ENCODE data around the gene HHATL. TPM values are rescaled to one million over a fixed set of nuclear protein-coding genes. Genes with fewer than 3 reads are reported as not detected.
A peak's percentile ranks its signal among the peaks of the same experiment; 100 is the strongest.

HHATL gene
- total and polyA plus RNA-seq, 9 donors, result 0.12 to 1.3 (median 0.52) TPM; not detected in 5

GRCh38 chr3:42678447-42678846 is 24.2 kb downstream of the HHATL start:
- H3K27ac ChIP-seq, result no peak overlapping the region
- H3K4me1 ChIP-seq (ENCODE audit: insufficient read depth), result no peaks in the 10 kb centered on the region
- 69 to 86% (median 77%) methylated on average over 2 of the region's 2 CpGs for WGBS, 3 donors
- DNase-seq, result no peak
- no peaks in the 10 kb centered on the region for H3K9me3 ChIP-seq
- H3K27me3 ChIP-seq, result no peaks in the 10 kb centered on the region
- H3K4me3 ChIP-seq, result no peak overlapping the region
- intact Hi-C loops (cut with DNase I), result no loop called here
- TF ChIP-seq EP300 (IDR thresholded peaks at IDR 0.05) (no peak), CTCF (IDR thresholded peaks at IDR 0.05) (no peak), POLR2A (IDR thresholded peaks at IDR 0.05) (no peak)
- H3K36me3 ChIP-seq, result no peaks in the 10 kb centered on the region

DNA sequence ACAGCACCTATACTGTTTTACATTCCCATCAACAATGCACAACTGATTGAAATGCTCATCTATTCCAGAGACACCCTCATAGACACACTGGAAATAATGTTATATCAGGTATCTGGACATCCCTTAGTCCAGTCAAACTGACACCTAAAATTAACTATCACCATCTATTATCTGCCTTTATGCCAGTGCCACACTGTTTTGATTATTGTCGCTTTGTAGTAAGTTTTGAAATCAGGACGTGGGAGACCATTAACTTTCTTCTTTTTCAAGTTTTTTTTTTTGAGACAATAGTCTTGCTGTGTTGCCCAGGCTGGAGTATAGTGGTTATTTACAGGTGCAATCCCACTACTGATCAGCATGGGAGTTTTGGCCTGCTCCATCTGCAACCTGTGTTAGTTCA is 26.7 kb downstream of the HHATL start:
- Histone ChIP-seq H3K4me1 (ENCODE audit: insufficient read depth) (no peaks in the 10 kb centered on the region), H3K4me3 (no peak overlapping the region), H3K9me3 (no peaks in the 10 kb centered on the region), H3K27ac (no peak overlapping the region), H3K36me3 (no peaks in the 10 kb centered on the region), H3K27me3 (no peaks in the 10 kb centered on the region)
- TF ChIP-seq CTCF (IDR thresholded peaks at IDR 0.05) (no peak), EP300 (IDR thresholded peaks at IDR 0.05) (no peak), POLR2A (IDR thresholded peaks at IDR 0.05) (no peak)
- DNase-seq, result no peak
- WGBS, 3 donors, result 76 to 90% (median 80%) methylated on average over 2 of the region's 2 CpGs
- intact Hi-C loops (cut with DNase I), result no loop called here

DNA sequence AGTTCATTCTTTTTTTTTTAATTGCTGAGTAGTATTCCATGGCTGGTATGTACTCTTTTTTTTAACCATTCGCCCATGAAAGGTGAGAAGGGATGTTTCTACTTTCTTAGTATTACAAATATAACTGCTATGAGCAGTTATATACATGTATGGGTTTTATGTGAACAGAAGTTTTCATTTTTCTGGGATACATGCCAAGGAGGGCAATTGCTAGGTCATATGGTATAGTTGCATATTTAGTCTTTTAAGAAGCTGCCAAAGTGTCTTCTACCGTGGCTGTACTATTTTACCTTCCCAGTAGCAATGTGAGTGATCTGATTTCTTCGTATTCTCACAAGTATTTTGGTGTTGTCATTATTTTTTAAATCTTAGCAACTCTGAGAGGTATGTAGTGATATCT is 28.5 kb downstream of the HHATL start:
- Histone ChIP-seq H3K27me3 (no peaks in the 10 kb centered on the region), H3K4me1 (ENCODE audit: insufficient read depth) (no peaks in the 10 kb centered on the region), H3K36me3 (no peaks in the 10 kb centered on the region), H3K9me3 (no peaks in the 10 kb centered on the region), H3K4me3 (no peak overlapping the region), H3K27ac (no peak overlapping the region)
- TF ChIP-seq POLR2A (IDR thresholded peaks at IDR 0.05) (no peak), CTCF (IDR thresholded peaks at IDR 0.05) (no peak), EP300 (IDR thresholded peaks at IDR 0.05) (no peak)
- WGBS, 3 donors, result 43 to 50% (median 49%) methylated on average over 3 of the region's 3 CpGs
- intact Hi-C loops (cut with DNase I), result no loop called here
- no peak for DNase-seq

DNA sequence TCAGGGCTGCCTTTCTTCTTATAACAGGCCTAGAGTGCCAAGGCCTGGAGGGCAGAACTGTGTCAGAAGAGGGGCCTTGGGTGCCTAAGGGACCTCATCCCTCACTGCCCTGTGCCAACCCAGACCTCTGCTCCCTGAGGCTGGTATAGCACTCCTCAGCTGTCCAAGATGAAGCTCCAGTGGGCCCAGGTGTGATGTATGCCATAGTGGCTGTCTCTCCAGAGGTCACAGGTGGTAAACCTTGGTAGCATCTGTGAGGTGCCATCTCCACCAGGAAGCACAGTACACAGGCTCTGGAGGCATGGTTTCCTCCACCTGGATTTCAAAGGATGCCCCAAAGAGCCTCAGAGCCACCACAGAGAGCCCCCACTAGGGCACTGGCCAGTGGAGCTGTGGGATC is 29.5 kb downstream of the HHATL start:
- peaks cover under 1% of the 10 kb centered on the region for H3K4me1 ChIP-seq (ENCODE audit: insufficient read depth)
- H3K27ac ChIP-seq, result no peak overlapping the region
- no peak overlapping the region for H3K4me3 ChIP-seq
- DNase-seq, result peak in 1 of 5 donors; percentile 13
- intact Hi-C loops (cut with DNase I), result no loop called here
- TF ChIP-seq CTCF (IDR thresholded peaks at IDR 0.05) (no peak), POLR2A (IDR thresholded peaks at IDR 0.05) (no peak), EP300 (IDR thresholded peaks at IDR 0.05) (no peak)
- H3K36me3 ChIP-seq, result no peaks in the 10 kb centered on the region
- H3K9me3 ChIP-seq, result no peaks in the 10 kb centered on the region
- no peaks in the 10 kb centered on the region for H3K27me3 ChIP-seq

GRCh38 chr3:42672515-42672914 is 30.1 kb downstream of the HHATL start:
- intact Hi-C loops (cut with DNase I), result no loop called here
- H3K27ac ChIP-seq, result no peak overlapping the region
- no peak for DNase-seq

More at GRCh38 chr3:42672515-42672914, 30.1 kb downstream of the HHATL start:
- 37 to 63% (median 55%) methylated on average over 1 of the region's 1 CpG for WGBS, 3 donors
- Histone ChIP-seq H3K9me3 (no peaks in the 10 kb centered on the region), H3K27me3 (no peaks in the 10 kb centered on the region), H3K4me3 (no peak overlapping the region), H3K4me1 (ENCODE audit: insufficient read depth) (peaks cover 6% of the 10 kb centered on the region), H3K36me3 (no peaks in the 10 kb centered on the region)
- TF ChIP-seq POLR2A (IDR thresholded peaks at IDR 0.05) (no peak), CTCF (IDR thresholded peaks at IDR 0.05) (no peak), EP300 (IDR thresholded peaks at IDR 0.05) (no peak)

All from ovary (tissue), 9 donors.